GM21528 (cell line): ENCODE results near the gene MBD3L1.
A peak's percentile ranks its signal among the peaks of the same experiment; 100 is the strongest.

Experiments
- ATAC-seq: cut with Tn5 transposase; IDR thresholded peaks from one replicate; pipeline ENCODE4 v1.9.1; 2021; ENCODE audit warnings: mild to moderate bottlenecking, moderate library complexity; ENCODE audit not compliant: unreplicated experiment, low FRiP score

MBD3L1 gene

DNA sequence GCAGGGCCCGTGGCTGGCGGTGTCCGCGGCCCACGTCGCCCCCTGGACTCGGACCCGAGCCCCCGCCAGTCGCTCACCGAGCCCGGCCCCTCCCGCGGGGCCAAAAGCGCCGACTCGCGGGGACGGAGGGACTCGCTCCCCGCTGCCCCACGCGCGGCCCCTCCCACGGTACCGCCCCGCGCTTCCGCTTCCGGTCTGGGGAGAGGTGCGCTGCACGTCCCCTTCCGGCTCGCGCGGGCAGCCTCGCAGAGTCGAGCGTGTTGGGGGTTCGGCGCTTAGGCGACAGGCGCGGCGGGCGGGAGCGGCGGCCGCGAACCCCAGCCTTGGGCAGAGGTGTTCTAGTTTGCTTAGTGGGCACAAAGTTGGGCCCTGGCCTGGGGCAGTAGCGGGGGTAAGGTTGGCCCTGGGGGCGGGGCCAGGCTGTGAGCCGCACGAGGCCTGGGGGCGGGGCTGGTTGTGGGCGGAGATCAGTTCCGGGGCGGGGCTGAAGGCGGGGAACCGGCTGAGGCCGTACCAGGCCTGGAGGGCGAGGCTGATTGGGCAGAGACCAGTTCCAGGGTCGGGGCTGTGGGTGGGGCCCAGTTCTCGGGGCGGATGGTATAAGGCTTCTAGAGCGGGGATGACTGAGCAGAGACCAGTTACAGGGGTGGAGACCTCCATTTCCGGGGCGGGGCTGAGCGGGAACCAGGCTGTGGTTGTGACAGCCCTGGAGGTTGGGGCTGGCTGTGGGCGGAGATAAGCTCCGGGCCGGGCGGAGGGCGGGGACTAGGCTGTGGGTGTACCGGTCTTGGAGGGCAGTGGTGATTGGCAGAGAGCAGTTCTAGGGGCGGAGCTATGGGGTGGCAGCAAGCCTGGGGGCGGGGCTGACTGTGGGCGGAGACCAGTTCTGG lies at the start of gene MBD3L1, which contains the start of gene ZNF558:
TSS of gene MBD3L1 (plus strand) at position 246 of the 890 bp plus-strand sequence. CDS start 10,302 bp downstream, outside the sequence.
TSS of gene ZNF558 (minus strand) at position 173 of the 890 bp plus-strand sequence. CDS start 9,645 bp downstream, outside the sequence.
- ATAC-seq = peak; percentile 89

DNA sequence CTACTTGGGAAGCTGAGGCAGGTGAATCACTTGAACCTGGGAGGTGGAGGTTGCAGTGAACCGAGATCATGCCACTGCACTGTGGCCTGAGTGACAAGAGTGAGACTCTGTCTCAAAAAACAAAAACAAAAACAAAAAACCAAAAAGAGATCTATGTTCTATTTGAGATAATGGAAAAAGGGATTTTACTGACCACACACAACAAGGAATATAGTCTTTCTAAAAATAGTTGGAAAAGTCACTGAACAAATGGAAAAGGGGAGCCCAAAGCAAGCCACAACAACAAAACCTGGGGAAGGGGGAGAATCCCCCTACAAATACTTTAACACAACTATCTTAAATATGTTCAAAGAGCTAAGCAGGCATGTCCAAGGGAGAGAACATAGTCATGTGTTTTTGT lies 37.4 kb upstream of the MBD3L1 start:
- ATAC-seq = no peak

DNA sequence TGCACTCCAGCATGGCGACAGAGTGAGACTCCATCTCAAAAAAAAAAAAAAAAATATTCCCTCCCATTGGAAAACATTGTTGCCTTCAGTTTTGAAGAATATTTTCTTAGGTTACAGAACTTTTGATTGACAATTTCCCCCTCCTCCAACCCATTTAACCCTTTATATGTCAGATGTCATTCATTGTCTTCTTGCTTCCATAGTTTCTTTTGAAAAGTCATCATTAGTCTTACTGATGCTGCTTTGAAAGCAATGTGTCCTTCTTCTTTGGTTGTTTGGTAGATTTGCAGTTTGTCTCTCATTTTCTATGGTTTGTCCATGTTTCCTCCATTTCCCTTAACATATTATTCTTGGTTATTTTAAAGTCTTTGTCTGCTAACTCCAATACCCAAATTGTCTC lies 25.5 kb upstream of the MBD3L1 start:
- ATAC-seq = no peak

DNA sequence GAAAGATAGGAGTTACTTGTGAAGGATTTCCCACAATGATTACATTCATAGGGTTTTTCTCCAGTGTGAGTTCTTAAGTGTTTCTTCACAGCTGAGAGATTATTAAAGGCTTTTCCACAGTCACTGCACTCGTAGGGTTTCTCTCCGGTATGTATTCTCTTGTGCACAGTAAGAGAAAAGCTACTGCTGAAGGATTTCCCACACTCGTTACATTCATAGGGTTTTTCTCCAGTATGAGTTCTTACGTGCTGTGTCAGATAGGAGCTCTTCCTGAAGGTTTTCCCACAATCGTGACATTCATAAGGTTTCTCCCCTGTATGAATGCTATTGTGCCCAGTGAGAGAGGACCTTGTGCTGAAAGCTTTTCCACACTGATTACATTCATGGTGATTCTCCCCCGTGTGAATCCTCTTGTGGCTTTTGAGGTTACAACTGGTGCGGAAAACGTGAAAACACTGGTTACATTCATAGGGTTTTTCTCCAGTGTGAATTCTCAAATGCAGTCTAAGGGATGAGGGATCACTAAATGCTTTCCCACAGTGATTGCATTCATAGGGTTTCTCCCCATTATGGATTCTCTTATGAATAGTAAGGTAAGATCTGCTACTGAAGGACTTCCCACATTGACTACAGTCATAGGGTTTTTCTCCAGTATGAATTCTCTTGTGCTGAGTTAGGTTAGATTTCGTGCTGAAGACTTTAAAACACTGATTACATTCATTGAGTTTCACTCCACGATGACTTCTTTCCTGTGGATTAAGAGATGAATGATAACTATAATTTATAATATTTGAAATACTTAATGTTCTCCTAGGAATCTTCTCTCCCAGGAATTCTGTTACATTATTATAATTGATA lies 20.6 kb upstream of the MBD3L1 start:
- no peak for ATAC-seq

DNA sequence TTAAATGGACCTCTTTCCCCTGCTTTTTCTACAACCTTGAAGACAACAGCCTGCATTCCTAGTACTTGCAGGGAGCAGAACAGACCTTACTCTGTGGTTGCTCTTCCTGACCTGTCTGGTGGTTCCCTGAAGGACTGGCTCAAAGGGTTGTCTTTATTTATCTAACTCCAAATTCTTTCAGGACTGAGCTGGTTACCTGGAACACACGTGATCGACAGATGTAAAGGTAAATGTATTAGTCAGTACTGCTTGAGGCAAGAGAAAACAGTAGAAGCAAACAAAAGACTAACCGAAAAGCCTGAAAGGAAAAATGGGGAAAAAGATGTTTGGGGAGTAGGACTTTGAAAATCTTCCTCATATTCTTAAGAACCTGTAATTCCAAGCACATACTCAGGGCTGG lies 18.0 kb upstream of the MBD3L1 start:
- no peak for ATAC-seq

DNA sequence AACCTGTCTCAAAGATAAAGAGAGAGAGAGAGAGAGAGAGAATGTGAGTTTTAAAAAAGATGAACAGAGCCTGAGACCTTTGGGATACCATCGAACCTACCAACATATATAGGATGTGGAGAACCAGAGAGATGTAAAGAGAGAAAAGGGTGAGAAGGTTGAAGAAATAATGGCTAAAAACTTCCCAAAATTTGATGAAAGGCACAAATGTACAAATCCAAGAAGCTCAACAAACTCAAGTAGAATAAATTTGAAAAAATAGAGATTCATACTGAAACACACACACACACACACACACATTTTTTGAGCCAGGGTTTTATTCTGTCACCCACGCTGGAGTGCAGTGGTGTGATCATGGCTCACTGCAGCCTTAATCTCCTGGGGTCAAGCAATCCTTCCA lies 16.4 kb upstream of the MBD3L1 start:
- no peak for ATAC-seq

DNA sequence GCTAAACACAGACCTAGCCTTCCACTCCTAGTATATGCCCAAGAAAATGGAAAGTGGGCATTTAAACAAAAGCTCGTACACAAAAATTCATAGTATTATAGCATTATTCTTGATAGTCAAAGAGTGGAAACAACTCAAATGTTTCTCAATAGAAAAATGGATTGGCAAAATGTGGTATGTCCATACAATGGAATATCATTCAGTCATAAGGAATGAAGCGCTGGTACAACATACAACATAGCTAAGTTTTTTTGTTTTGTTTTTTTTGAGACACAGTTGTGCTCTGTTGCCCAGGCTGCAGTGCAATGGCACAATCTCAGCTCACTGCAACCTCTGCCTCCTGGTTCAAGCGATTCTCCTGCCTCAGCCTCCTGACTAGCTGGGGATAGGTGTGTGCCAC lies 11.9 kb upstream of the MBD3L1 start:
- ATAC-seq = no peak

DNA sequence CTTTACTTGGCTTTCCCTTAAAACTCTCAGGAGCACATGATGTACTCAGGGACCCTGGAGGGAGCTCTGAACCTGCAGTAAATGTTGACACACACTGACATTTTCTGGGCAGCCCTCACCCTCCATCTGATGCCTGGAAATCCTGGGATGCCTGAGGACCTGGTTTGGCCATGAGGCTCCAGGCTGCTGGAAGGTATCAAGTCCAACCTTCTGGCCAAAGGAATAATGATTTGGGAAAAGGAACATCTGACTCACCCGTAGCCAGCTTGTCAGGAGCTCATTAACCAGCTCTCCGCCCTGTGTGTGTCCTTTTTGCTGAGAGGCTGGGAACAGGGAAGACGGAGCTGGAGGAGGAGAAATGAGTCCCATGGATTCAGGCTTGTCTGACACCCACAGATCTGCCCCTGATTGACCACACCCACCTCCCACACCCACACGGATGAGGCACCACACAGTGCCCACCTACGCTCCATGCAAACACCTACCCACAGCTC lies 10.4 kb upstream of the MBD3L1 start:
- no peak for ATAC-seq

DNA sequence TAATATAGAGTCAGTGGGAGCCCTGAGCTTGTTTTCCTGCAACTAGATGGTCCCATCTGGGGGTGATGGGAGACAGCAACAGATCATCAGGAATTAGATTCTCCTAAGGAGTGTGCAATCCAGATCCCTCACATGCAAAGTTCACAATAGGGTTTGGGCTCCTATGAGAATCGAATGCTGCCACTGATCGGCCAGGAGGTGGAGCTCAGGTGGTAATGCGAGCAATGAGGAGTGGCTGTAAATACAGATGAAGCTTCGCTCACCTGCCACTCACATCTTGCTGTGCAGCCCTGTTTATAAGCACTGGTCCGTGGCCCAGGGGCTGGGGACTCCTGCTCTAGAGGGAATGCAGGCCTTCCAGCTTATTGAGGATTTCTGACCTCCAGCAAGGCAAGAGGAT lies 5.8 kb upstream of the MBD3L1 start:
- no peak for ATAC-seq

DNA sequence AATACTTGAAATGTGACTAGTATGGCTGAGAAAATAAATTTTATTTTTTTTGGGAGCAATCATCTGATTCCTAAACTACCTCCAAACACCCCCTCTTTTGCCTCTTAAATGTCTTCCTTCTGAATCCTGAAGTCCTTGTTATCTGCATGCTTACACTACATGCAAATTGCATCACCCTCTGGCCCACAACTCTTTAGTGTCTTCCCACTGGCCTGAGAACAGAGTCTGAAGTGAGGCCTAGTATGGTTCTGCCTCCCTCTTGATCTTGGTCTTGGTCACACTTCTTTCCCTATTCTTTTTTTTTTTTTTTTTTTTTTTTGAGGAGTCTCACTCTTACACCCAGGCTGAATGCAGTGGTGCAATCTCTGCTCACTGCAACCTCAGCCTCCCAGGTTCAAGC lies 4.9 kb upstream of the MBD3L1 start:
- ATAC-seq = no peak

DNA sequence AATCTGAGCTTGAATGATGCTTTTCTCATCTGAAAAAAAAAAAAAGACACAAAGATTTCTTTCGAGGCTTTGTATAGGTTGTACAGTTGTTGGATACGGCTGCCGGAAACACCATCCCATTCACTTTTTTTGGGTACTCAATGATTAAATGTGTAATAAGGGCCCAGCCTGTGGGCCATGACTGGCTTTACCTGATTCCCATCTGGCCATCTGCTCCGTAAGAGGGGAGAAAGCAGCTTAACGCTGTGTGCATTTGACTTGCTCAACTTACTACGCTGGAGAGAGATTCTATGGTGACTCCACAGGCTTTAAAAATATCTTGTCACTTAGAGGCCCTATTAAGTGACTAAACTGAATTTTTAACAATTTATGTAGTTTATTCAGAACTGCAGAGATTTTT lies 804 bp upstream of the MBD3L1 start:
- no peak for ATAC-seq

DNA sequence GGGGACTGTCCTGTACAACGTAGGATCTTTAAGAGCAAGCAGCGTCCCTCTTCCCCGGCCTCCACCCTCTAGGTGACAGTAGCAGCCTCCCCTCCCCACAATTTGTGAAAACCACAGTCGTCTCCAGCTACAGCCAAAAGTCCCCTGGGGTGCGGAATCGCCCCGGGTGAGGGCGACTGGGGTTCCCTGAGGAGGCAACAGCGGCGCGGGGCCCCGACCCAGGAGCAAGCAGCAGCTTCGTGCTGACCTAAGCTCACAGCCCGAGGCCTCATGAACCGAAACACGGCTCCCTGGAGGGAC lies 395 bp upstream of the MBD3L1 start:
- ATAC-seq = peak; percentile 17

DNA sequence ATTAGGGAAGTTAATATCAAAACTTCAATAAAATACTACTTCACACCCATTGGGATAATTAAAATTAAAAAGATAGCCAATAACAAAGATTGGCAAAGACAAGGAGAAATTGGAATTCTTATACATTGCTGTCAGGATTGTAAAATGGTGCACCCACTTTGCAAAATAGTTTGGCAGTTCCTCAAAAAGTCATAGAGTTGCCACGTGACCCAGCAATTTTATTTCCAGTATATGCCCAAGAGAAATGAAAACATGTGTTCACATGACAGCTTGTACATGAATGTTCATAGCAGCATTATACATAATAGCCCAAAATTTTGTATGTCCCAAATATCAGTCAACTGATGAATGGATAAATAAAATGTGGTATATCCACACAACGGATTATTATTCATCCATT lies 3.3 kb downstream of the MBD3L1 start:
- ATAC-seq = no peak

DNA sequence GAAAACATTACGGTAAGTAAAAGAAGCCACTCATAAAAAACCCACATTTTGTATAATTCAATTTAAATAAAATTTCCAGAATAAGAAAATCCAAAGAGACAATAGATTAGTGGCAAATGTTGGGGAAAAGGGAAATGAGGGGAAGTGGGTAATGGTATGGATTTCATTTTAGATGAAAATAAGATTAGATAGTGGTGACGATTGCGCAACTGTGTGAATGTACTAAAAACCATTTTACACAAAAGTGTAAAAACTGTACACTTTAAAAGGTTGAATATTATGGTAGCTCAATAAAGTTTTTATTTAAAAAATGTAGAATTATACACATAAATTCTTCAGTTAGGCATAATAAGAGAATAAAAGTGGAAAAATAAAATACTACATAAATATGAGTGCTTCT lies 3.7 kb downstream of the MBD3L1 start:
- ATAC-seq = no peak

DNA sequence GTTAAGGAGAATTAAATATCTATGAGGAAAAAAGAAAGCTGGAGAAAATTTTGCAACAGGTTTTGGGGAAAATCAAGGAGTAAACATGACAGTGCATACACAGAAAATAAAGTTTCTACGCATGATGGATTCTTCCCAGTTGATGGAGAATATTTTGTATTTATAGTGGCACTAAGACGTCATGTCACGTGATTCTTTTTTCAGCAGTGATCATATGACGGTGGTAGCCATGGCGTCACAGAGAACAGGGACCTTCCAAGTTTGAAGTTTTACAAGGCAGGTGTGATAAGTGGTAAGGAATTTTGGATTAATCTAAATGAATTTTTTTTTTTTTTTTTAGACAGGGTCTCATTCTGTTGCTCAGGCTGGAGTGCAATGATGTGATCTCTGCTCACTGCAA lies 8.5 kb downstream of the MBD3L1 start:
- ATAC-seq = no peak

DNA sequence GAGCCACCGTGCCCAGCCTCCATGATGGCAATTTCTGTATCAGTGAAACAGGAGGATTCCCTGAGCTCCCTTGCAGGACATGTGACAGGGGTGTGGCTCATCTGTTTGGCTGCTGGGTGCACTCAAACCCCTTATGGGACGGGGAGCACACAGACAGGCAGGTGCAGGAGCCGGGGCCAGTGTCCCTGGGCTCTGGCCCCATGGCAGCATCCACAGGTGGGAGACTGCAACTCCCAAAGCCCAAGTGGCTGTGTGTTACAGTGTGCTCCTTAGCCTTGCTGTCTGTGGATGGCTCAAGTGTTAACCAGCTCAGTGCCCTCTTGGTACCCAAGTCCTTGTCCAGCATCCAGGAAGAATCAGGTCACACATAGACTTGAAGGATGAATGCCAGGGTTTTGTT lies 14.6 kb downstream of the MBD3L1 start:
- no peak for ATAC-seq

DNA sequence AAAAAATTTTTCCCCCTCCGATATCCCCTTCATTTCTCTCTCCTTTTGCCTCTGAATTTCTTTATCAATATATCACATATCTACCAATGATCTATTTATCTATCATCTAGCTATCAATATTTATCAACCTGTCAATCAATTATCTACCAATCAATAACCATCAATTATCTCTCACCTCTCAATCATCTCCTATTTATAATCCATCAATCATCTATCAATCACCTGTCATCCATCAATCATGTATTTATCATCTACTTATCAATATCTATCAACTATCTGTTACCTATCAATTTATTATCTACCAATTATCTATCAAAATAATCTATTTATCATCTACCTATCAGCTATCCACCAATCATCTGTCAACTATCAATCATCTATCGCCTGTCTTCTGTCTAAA lies 17.1 kb downstream of the MBD3L1 start:
- no peak for ATAC-seq

DNA sequence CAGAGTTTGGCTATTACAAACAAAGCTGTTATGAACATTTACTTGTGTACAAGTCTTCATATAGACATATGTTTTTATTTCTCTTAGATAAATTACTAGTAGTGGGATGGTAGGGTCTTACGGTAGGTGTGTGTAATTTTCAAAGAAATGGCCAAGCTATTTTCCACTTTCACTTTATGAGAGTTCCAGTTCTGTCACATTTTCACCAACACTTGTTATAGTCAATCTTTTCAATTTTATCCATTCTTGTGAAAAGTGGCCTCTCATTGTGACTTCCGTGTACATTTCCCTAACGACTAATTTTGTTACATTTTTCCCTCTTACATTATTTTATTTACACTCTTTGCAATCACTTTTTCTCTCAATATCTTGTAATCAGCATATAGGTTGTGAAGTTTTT lies 18.3 kb downstream of the MBD3L1 start:
- no peak for ATAC-seq

DNA sequence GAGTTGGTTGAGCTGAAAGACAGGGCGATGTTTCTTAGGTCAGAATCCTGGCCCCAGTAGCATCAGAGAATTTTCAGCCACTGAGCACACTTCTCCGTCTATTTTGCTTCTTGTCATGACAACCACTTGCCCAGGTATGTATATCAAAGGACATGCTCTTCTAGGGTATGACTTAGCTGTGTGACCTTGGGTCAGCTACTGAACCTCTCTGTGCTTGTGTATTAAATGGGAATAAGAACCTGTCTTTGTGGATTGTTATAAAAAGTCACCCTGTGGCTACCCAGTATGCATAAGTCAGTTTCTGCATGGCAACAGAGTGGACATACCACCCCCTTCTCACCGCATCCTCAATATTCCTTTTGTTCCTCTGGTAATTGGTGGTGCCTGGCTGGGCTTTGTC lies 26.1 kb downstream of the MBD3L1 start:
- no peak for ATAC-seq

DNA sequence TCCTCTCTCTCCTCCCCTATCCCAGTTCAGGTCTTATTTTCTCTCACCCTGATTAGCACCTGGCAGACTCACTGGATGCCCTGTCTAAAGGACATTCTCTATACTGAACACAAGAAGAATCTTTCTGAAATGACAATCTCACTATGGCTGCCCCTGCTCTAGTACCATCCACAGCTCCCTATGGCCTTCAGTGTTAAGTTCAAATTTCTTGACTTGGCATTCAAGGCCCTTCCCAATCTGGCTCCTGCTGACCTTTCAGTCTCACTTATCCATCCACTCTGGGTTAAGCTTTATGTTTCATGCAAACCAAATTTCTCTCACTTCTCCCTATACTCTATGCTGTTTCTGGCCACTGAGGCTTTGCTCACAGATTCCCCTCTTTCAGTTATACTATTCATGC lies 34.2 kb downstream of the MBD3L1 start:
- ATAC-seq = no peak

DNA sequence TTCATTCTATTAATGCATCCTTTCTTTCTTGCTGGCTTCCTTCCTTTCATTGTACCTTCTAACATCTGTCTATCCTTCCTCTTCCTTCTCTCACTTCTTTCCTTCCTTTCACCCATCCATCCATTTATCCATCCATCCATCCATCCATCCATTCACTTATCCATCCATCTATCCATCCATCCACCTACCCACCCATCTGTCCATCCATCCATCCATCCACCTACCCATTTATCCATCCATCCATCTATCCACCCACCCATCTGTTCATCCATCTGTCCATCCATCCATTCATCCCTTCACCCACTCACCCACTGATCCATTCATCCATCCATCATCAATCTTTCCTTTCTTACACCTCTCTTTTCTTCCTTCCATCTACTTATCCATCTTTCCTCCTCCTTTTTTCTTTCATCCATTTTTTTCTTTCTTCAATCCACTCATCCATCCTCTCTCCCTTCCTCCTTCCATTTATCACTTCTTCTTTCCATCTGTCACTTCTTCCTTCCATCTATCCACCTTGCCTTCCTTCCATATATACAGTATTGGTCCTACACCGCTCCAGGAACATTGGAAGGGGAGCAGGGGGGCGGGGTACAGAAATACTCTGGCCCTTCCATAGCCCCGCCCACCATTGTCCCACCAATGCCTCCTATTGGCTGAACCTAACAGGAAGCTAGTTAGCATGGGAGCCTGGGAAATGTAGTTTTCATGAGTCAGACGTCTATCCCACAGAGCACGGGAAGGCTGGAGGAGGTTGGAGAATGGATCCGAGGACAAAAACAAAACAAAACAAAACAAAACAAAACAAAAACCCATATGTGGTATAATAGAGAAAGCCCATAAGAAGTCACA lies 45.9 kb downstream of the MBD3L1 start:
- no peak for ATAC-seq
